A549 (cell line): ENCODE results near the gene HOATZ.

Experiments used
- CBX8 ChIP-seq: fragments of 200-600 bp; sonication (generic); IDR thresholded peaks from 2 replicates; pipeline ENCODE4 v1.6.1; 2016
- CHD4 ChIP-seq: fragments of 200-600 bp; sonication (generic); IDR thresholded peaks from 2 replicates; pipeline ENCODE4 v1.6.1; 2016; ENCODE audit warnings: antibody characterized with exemption, mild to moderate bottlenecking, borderline replicate concordance
- EP300 ChIP-seq, 2 experiments: fragments of >200 bp; sonication (Bioruptor Twin); formaldehyde crosslinking; IDR thresholded peaks; 2 replicates in 1 of 2; 3 replicates in 1 of 2; pipeline ENCODE4 v1.6.1; 2016 to 2017
- JUN ChIP-seq, 2 experiments: fragments of >200 bp; sonication (Bioruptor Twin); formaldehyde crosslinking; IDR thresholded peaks; 2 replicates in 1 of 2; 3 replicates in 1 of 2; pipeline ENCODE4 v1.6.1; 2016 to 2017
- POLR2A ChIP-seq: IDR thresholded peaks from 2 replicates; pipeline ENCODE4 v1.6.1; 2012; ENCODE audit warnings: mild to moderate bottlenecking, low read length
- RARB ChIP-seq: fragments of 250-450 bp; sonication (Bioruptor Pico); IDR thresholded peaks from 2 replicates; pipeline ENCODE4 v1.8.0; 2021; ENCODE audit warnings: mild to moderate bottlenecking, moderate library complexity
- RCOR1 ChIP-seq: fragments of 150-350 bp; IDR thresholded peaks from 2 replicates; pipeline ENCODE4 v1.6.1; 2014; ENCODE audit warnings: antibody characterized with exemption, low read length, low read depth
- SMC3 ChIP-seq: fragments of >200 bp; sonication (Bioruptor Twin); formaldehyde crosslinking; IDR thresholded peaks from 3 replicates; pipeline ENCODE4 v1.6.1; 2018; ENCODE audit warnings: inconsistent platforms
- TF ChIP-seq, protein P1 (sequence below): fragments of >200 bp; sonication (Bioruptor Twin); formaldehyde crosslinking; IDR thresholded peaks from 3 replicates; pipeline ENCODE4 v1.5.1; 2016
- TF ChIP-seq, protein P2 (sequence below): fragments of >200 bp; sonication (Bioruptor Twin); formaldehyde crosslinking; IDR thresholded peaks from 3 replicates; pipeline ENCODE4 v1.6.1; 2016
- TF ChIP-seq, protein P3 (sequence below): fragments of 450-650 bp; IDR thresholded peaks from 2 replicates; pipeline ENCODE4 v1.6.1; 2014; ENCODE audit warnings: antibody characterized with exemption

DNA sequence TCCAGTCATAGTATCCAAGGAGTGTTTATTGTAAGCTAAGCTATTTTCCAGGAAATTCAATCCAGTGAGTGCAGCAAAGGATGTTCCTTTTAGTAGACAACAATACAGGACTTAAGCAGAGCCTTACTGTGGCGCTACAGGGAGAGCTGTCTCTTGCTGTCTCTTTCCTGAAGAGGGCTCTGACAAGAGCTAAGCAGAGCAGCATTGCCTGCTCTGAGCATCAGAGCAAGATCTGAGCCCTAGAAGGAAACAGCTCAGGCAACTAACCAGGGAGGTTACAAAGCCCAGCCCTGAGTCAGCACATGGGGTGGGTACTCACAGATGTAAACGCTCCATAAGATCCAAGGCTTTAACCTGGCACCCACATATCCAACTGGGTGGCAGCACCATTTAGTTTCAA lies 33.9 kb downstream of the HOATZ start:
- TF ChIP-seq RCOR1: no peak
- TF ChIP-seq, protein P1, sequence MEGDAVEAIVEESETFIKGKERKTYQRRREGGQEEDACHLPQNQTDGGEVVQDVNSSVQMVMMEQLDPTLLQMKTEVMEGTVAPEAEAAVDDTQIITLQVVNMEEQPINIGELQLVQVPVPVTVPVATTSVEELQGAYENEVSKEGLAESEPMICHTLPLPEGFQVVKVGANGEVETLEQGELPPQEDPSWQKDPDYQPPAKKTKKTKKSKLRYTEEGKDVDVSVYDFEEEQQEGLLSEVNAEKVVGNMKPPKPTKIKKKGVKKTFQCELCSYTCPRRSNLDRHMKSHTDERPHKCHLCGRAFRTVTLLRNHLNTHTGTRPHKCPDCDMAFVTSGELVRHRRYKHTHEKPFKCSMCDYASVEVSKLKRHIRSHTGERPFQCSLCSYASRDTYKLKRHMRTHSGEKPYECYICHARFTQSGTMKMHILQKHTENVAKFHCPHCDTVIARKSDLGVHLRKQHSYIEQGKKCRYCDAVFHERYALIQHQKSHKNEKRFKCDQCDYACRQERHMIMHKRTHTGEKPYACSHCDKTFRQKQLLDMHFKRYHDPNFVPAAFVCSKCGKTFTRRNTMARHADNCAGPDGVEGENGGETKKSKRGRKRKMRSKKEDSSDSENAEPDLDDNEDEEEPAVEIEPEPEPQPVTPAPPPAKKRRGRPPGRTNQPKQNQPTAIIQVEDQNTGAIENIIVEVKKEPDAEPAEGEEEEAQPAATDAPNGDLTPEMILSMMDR: no peak
- TF ChIP-seq, protein P2, sequence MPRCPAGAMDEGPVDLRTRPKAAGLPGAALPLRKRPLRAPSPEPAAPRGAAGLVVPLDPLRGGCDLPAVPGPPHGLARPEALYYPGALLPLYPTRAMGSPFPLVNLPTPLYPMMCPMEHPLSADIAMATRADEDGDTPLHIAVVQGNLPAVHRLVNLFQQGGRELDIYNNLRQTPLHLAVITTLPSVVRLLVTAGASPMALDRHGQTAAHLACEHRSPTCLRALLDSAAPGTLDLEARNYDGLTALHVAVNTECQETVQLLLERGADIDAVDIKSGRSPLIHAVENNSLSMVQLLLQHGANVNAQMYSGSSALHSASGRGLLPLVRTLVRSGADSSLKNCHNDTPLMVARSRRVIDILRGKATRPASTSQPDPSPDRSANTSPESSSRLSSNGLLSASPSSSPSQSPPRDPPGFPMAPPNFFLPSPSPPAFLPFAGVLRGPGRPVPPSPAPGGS: no peak
- TF ChIP-seq, protein P3, sequence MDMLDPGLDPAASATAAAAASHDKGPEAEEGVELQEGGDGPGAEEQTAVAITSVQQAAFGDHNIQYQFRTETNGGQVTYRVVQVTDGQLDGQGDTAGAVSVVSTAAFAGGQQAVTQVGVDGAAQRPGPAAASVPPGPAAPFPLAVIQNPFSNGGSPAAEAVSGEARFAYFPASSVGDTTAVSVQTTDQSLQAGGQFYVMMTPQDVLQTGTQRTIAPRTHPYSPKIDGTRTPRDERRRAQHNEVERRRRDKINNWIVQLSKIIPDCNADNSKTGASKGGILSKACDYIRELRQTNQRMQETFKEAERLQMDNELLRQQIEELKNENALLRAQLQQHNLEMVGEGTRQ: no peak
- no peak for TF ChIP-seq CHD4
- TF ChIP-seq POLR2A: no peak
- TF ChIP-seq JUN (IDR thresholded peaks at IDR 0.05): no peak
- no peak for TF ChIP-seq CBX8
- TF ChIP-seq RARB (CRISPR knock-in tag): no peak
- TF ChIP-seq EP300 (IDR thresholded peaks at IDR 0.05): no peak
- TF ChIP-seq SMC3: no peak
